ENCODE measurements around the gene NDRG3. TPM values are rescaled to one million over a fixed set of nuclear protein-coding genes. Genes with fewer than 3 reads are reported as not detected.

NDRG3 gene
- total RNA-seq, 1 experiment from 2014 or later = 23.6 TPM

DNA sequence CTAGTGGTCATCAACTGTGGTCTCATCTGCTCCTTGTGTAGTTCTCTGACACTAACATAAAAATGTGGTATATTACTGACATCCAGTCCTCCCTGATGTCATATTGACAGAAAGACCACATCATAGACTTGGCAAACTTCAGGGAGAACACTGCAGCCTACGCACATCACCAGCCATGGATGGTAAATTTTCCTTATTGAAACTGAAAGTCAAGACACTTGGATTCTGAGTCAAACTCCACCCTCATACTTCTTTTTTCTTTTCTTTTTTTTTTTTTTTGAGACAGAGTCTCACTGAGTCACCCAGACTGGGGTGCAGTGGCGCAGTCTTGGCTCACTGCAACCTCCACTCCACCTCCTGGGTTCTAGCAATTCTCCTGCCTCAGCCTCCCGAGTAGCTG, 25.4 kb downstream of the NDRG3 start:
- no peak overlapping the region for H4K5ac ChIP-seq (ENCODE audit: insufficient read length, low read depth, low read length)
- TF ChIP-seq, protein P1, sequence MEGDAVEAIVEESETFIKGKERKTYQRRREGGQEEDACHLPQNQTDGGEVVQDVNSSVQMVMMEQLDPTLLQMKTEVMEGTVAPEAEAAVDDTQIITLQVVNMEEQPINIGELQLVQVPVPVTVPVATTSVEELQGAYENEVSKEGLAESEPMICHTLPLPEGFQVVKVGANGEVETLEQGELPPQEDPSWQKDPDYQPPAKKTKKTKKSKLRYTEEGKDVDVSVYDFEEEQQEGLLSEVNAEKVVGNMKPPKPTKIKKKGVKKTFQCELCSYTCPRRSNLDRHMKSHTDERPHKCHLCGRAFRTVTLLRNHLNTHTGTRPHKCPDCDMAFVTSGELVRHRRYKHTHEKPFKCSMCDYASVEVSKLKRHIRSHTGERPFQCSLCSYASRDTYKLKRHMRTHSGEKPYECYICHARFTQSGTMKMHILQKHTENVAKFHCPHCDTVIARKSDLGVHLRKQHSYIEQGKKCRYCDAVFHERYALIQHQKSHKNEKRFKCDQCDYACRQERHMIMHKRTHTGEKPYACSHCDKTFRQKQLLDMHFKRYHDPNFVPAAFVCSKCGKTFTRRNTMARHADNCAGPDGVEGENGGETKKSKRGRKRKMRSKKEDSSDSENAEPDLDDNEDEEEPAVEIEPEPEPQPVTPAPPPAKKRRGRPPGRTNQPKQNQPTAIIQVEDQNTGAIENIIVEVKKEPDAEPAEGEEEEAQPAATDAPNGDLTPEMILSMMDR (conservative IDR thresholded peaks at IDR 0.05) = no peak
- no peak overlapping the region for H2AK5ac ChIP-seq (ENCODE audit: insufficient read length, low read length)
- no peak overlapping the region for H3K18ac ChIP-seq (ENCODE audit: insufficient read length, low read depth, low read length)
- no peaks in the 10 kb centered on the region for H3K27me3 ChIP-seq (ENCODE audit: insufficient read depth, low read length)
- H4K91ac ChIP-seq (ENCODE audit: insufficient read length, low read depth, low read length) = no peak overlapping the region
- no peak overlapping the region for H3K4me2 ChIP-seq (ENCODE audit: insufficient read depth, insufficient read length, low read length)
- peaks cover 0 to 4% (median under 1%) of the 10 kb centered on the region in 3 experiments; a peak in 1 of 7 replicates for H3K36me3 Mint-ChIP-seq (ENCODE audit: insufficient read depth in 1 of 3, low read depth in 3 of 3)
- no peaks in the 10 kb centered on the region for H3K9me3 ChIP-seq (ENCODE audit: control insufficient read depth, low read depth, low read length)
- H2BK15ac ChIP-seq (ENCODE audit: low read depth, low read length) = no peak overlapping the region
- no peaks in the 10 kb centered on the region for H3K9me3 Mint-ChIP-seq
- no peak overlapping the region for H3K23ac ChIP-seq (ENCODE audit: insufficient read length, low read depth, low read length)
- H3K14ac ChIP-seq (ENCODE audit: insufficient read depth, low read length) = no peak overlapping the region
- H3K27me3 Mint-ChIP-seq (ENCODE audit: low read depth) = no peaks in the 10 kb centered on the region; the same call in 1 of the 2 replicates
- H3K4me1 ChIP-seq (ENCODE audit: insufficient read depth, low read length) = no peaks in the 10 kb centered on the region
- no peak overlapping the region for H3T11ph ChIP-seq (ENCODE audit: low read length)
- H3K27ac Mint-ChIP-seq = no peak overlapping the region
- H2BK12ac ChIP-seq (ENCODE audit: insufficient read length, low read depth, low read length) = no peak overlapping the region
- H4K20me1 ChIP-seq (ENCODE audit: control insufficient read depth, insufficient read depth, insufficient read length) = no peaks in the 10 kb centered on the region
- H3K9ac ChIP-seq (ENCODE audit: extremely low read depth, insufficient read length, low read length) = no peak overlapping the region
- no peak overlapping the region for H2BK120ac ChIP-seq (ENCODE audit: low read depth, low read length, poor library complexity, severe bottlenecking)
- no peak overlapping the region for H4K8ac ChIP-seq (replicated peaks; ENCODE audit: insufficient read length, low read depth, low read length)
- no peak overlapping the region for H3K27ac ChIP-seq (ENCODE audit: insufficient read length, low read depth, low read length)
- H3K4me3 Mint-ChIP-seq = no peak overlapping the region
- no peak overlapping the region for H2AFZ ChIP-seq (ENCODE audit: low read length)
- H3K79me2 ChIP-seq (ENCODE audit: insufficient read depth, low read length) = no peaks in the 10 kb centered on the region
- no CpG with 5 or more reads among the region's 3 CpGs for WGBS (ENCODE audit: extremely low coverage, insufficient read length, low lambda C conversion rate)
- H3K4ac ChIP-seq (ENCODE audit: low read depth, low read length) = no peak overlapping the region
- H2BK20ac ChIP-seq (ENCODE audit: low read depth, low read length, poor library complexity, severe bottlenecking) = no peak overlapping the region
- no peak overlapping the region for H3K56ac ChIP-seq (ENCODE audit: insufficient read length, low read depth, low read length)
- H3K23me2 ChIP-seq (ENCODE audit: insufficient read length, low read depth, low read length, poor library complexity, severe bottlenecking) = no peaks in the 10 kb centered on the region
- H3K4me1 Mint-ChIP-seq = no peaks in the 10 kb centered on the region; a peak in 1 of 4 replicates
- H2BK5ac ChIP-seq (ENCODE audit: insufficient read length, low read length) = no peak overlapping the region
- DNase-seq = no peak
- H3K79me1 ChIP-seq (ENCODE audit: insufficient read depth, low read depth, low read length, poor library complexity, severe bottlenecking) = no peaks in the 10 kb centered on the region
